Peyer's patch (tissue), 4 donors: ENCODE data around the gene POLR2M. TPM values are rescaled to one million over a fixed set of nuclear protein-coding genes. Genes with fewer than 3 reads are reported as not detected.

ENCODE experiments used
- DNase-seq, 3 donors: peaks; one replicate each; pipeline ENCODE4 v3.0.0-alpha.2; 2017 to 2019
- H3K27ac ChIP-seq, 4 donors: fragments of 200-600 bp; sonication (generic); one replicate each; pipeline ENCODE4 v1.5.1; 2016 to 2019
- H3K27me3 ChIP-seq, 2 donors: fragments of 200-600 bp; sonication (generic); one replicate each; pipeline ENCODE4 v1.5.1; 2019
- H3K36me3 ChIP-seq, 3 donors: fragments of 200-600 bp; sonication (generic); one replicate each; pipeline ENCODE4 v1.5.1; 2016 to 2019
- H3K4me1 ChIP-seq, 4 donors: fragments of 200-600 bp; sonication (generic); one replicate each; pipeline ENCODE4 v1.5.1; 2016 to 2019
- H3K4me3 ChIP-seq, 4 donors: fragments of 200-600 bp; sonication (generic); 1 replicate in 3 of 4; 2 replicates in 1 of 4; pipeline ENCODE4 v1.5.1; 2016 to 2019; ENCODE audit warnings: mild to moderate bottlenecking in 1 of 4
- H3K9me3 ChIP-seq, 4 donors: fragments of 200-600 bp; sonication (generic); one replicate each; pipeline ENCODE4 v1.5.1; 2016 to 2019; ENCODE audit warnings: mild to moderate bottlenecking in 1 of 4
- CTCF ChIP-seq, 6 experiments: fragments of 450-650 bp in 4 of 6; fragments of 200-600 bp in 2 of 6; sonication (generic) in 1 of 6; IDR thresholded peaks; one replicate each; pipeline ENCODE4 v1.5.1; 2017 to 2019; ENCODE audit warnings: antibody characterized with exemption in 6 of 6, mild to moderate bottlenecking in 3 of 6, moderate library complexity in 1 of 6
- POLR2A ChIP-seq, 2 donors: fragments of 450-650 bp; IDR thresholded peaks; one replicate each; pipeline ENCODE4 v1.5.1; 2017; ENCODE audit warnings: antibody characterized with exemption in 2 of 2, mild to moderate bottlenecking in 2 of 2, moderate library complexity in 2 of 2
- total RNA-seq, 4 donors: library from RNA; depleted of rRNA; stranded (reverse); fragments of >200 nt; gene quantifications; one replicate each; pipeline ENCODE4 v1.1.0, GENCODE V29; 2016

Gene POLR2M
- total RNA-seq, 4 donors from 2014 or later, result 141 to 595 (median 211) TPM

- no peak for DNase-seq
- no peak overlapping the region for H3K27ac ChIP-seq
- no peaks in the 10 kb centered on the region for H3K9me3 ChIP-seq
- H3K36me3 ChIP-seq, result no peaks in the 10 kb centered on the region
- no peaks in the 10 kb centered on the region for H3K27me3 ChIP-seq
- H3K4me3 ChIP-seq, result no peak overlapping the region
- no peak for TF ChIP-seq POLR2A (IDR thresholded peaks at IDR 0.05)
- peak in 4 of 6 experiments; percentile 22 to 73 (median 68) for TF ChIP-seq CTCF (IDR thresholded peaks at IDR 0.05)
- H3K4me1 ChIP-seq, result no peaks in the 10 kb centered on the region
Measured at GRCh38 chr15:57751177-57751800, 44.8 kb downstream of the POLR2M start.

- H3K36me3 ChIP-seq, result no peaks in the 10 kb centered on the region
- no peaks in the 10 kb centered on the region for H3K27me3 ChIP-seq
- TF ChIP-seq CTCF (IDR thresholded peaks at IDR 0.05) (no peak), POLR2A (IDR thresholded peaks at IDR 0.05) (no peak)
- H3K9me3 ChIP-seq, result no peaks in the 10 kb centered on the region
- no peak overlapping the region for H3K4me3 ChIP-seq
- DNase-seq, result no peak
- H3K27ac ChIP-seq, result no peak overlapping the region
- no peaks in the 10 kb centered on the region for H3K4me1 ChIP-seq
Measured at GRCh38 chr15:57752436-57752835, 45.9 kb downstream of the POLR2M start.

GRCh38 chr15:57752840-57753239 is 46.3 kb downstream of the POLR2M start:
- no peaks in the 10 kb centered on the region for H3K9me3 ChIP-seq
- no peaks in the 10 kb centered on the region for H3K4me1 ChIP-seq
- no peaks in the 10 kb centered on the region for H3K36me3 ChIP-seq
- TF ChIP-seq POLR2A (IDR thresholded peaks at IDR 0.05), result no peak
- no peak for TF ChIP-seq CTCF (IDR thresholded peaks at IDR 0.05)
- no peak for DNase-seq
- no peaks in the 10 kb centered on the region for H3K27me3 ChIP-seq
- H3K4me3 ChIP-seq, result no peak overlapping the region
- no peak overlapping the region for H3K27ac ChIP-seq

GRCh38 chr15:57756466-57756865 is 50.0 kb downstream of the POLR2M start:
- TF ChIP-seq CTCF (IDR thresholded peaks at IDR 0.05), result no peak
- TF ChIP-seq POLR2A (IDR thresholded peaks at IDR 0.05), result no peak
- no peak for DNase-seq
- H3K4me3 ChIP-seq, result no peak overlapping the region
- no peaks in the 10 kb centered on the region for H3K9me3 ChIP-seq
- no peaks in the 10 kb centered on the region for H3K4me1 ChIP-seq
- no peaks in the 10 kb centered on the region for H3K36me3 ChIP-seq
- H3K27me3 ChIP-seq, result no peaks in the 10 kb centered on the region
- H3K27ac ChIP-seq, result no peak overlapping the region

- no peak for TF ChIP-seq CTCF (IDR thresholded peaks at IDR 0.05)
- H3K27ac ChIP-seq, result no peak overlapping the region
- H3K36me3 ChIP-seq, result no peaks in the 10 kb centered on the region
- H3K4me1 ChIP-seq, result no peaks in the 10 kb centered on the region
- no peak for DNase-seq
- no peaks in the 10 kb centered on the region for H3K9me3 ChIP-seq
- no peak overlapping the region for H3K4me3 ChIP-seq
- no peaks in the 10 kb centered on the region for H3K27me3 ChIP-seq
Measured at GRCh38 chr15:57758560-57758959, 52.0 kb downstream of the POLR2M start.

GRCh38 chr15:57761562-57761961 is 55.0 kb downstream of the POLR2M start:
- no peak for DNase-seq
- H3K4me3 ChIP-seq, result no peak overlapping the region
- H3K27me3 ChIP-seq, result no peaks in the 10 kb centered on the region
- H3K9me3 ChIP-seq, result no peaks in the 10 kb centered on the region
- H3K27ac ChIP-seq, result no peak overlapping the region
- no peaks in the 10 kb centered on the region for H3K4me1 ChIP-seq
- no peak for TF ChIP-seq CTCF (IDR thresholded peaks at IDR 0.05)
- no peak for TF ChIP-seq POLR2A (IDR thresholded peaks at IDR 0.05)
- H3K36me3 ChIP-seq, result no peaks in the 10 kb centered on the region
